ENCODE results near the gene NUBP1.

NUBP1 gene

DNA sequence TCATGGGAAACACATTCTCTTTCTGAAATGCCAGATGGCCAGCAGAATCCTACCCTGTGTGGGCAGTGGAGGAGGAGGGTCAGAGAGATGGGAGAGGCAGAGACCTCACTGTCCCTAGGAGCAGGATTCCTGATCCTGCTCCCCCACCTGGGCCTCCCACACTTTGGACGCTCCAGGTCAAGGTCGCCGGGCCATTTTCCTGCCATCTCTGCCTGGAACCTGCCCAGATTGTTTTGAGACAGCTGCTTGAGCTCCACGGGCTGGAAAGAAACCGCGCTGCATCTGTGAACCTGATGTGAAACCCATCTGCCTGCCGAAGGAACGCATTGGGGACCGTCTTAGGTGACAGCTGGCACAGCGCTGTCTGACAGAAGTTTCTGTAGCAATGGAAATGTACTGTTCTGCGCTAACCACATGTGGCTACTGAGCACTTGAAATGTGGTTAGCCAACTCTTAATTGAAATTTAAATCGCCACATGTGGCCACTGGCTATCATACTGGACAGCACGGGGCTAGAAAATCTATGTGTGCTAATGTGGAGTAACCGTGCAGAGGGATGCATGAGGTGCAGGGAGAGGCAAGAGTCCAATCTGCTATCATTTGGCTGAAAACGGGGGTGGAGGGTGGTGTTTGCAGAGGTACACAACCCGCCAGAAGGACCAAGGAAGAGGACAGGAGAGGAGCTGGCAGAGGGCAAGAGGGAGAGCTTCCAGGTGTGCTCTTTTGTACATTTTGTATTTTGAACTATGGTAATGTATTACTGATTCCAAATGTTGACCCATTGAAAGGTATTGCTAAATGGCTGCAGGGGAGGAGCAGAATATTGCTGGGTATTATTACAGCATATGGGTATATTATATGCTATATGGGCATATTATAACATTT lies 15.4 kb upstream of the NUBP1 start:
- CTCF ChIA-PET, result no interaction called here
- TF ChIP-seq, protein P1, sequence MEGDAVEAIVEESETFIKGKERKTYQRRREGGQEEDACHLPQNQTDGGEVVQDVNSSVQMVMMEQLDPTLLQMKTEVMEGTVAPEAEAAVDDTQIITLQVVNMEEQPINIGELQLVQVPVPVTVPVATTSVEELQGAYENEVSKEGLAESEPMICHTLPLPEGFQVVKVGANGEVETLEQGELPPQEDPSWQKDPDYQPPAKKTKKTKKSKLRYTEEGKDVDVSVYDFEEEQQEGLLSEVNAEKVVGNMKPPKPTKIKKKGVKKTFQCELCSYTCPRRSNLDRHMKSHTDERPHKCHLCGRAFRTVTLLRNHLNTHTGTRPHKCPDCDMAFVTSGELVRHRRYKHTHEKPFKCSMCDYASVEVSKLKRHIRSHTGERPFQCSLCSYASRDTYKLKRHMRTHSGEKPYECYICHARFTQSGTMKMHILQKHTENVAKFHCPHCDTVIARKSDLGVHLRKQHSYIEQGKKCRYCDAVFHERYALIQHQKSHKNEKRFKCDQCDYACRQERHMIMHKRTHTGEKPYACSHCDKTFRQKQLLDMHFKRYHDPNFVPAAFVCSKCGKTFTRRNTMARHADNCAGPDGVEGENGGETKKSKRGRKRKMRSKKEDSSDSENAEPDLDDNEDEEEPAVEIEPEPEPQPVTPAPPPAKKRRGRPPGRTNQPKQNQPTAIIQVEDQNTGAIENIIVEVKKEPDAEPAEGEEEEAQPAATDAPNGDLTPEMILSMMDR (IDR thresholded peaks at IDR 0.05; ENCODE audit: control extremely low read depth, extremely low read depth, low read depth, missing control alignments), result no peak
- no peak for DNase-seq (ENCODE audit: extremely low spot score)
- POLR2A ChIA-PET, result no interaction called here

DNA sequence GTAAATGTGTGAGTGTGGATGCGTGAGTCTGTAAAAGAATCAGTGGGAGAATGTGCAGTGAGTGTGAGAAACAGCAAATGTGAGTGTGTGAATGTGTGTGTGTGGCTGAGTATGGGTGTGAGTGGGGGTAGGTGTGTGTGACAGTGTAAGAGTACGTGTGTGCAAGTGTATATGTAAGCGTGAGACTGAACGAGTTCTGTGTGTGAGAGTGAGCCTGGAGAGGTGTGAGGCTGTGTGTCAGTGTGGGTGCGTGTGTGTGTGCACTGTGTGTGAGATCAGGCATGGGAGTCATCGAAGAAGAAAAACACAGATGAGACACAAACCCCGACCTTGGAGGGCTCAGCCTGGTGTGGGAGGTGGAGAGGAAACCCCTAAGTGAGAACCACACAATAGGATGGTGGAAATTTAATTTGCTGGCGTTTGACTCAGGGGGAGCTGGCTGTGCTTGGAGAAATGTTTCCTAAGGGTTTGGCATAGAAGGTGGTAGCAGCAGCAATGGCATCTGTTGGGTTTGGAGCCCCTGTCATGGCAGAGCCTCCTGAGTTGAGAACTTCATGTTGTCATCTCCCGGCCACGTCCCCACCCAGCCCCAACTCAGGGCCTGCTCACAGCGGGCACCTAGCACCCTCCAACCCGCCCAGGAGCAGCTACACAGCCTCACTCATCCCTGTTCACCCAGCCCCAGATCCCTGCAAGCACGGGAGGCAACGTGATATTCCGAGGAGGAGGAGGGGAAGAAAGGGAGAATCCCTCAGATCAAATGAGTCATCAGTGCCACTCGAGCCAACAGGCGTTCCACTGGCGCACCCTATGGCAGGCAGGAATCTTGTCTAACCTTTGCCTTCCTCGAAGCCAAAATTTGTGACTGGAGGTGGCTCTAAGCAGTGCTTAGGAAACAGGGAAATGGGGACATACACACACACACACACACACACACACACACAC lies 14.3 kb upstream of the NUBP1 start:
- TF ChIP-seq, protein P1 (IDR thresholded peaks at IDR 0.05; ENCODE audit: control extremely low read depth, extremely low read depth, low read depth, missing control alignments), result no peak
- DNase-seq (ENCODE audit: extremely low spot score), result no peak
- ChIA-PET CTCF (no interaction called here), POLR2A (no interaction called here)

DNA sequence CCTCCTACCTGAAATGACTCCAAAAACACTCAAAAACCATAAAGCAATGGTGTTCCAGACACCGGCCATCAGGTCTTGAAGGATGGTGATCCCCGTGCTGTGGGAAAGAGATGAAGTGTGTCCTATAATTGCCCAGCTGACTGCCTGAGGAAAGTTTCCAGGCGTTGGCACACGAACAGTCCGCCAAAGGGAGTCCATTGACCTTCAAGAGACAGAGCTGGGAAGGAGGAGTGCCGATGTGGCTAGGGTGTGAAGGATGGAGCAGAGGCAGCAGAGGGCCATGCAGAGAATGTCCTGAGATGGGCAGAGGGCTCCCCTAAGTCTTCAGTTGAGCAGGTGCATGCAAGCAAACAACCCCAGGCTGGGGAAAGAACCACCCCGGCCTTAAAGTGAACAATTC lies 11.9 kb upstream of the NUBP1 start:
- ChIA-PET POLR2A (no interaction called here), CTCF (interaction anchor here (1.7 to 2.2 kb wide), 2 partner anchors 217 to 475 kb away, joined by 6 to 15 read pairs; no protein-coding TSS in a partner anchor)
- no peak for DNase-seq (ENCODE audit: extremely low spot score)
- TF ChIP-seq, protein P1 (IDR thresholded peaks at IDR 0.05; ENCODE audit: control extremely low read depth, extremely low read depth, low read depth, missing control alignments), result no peak

DNA sequence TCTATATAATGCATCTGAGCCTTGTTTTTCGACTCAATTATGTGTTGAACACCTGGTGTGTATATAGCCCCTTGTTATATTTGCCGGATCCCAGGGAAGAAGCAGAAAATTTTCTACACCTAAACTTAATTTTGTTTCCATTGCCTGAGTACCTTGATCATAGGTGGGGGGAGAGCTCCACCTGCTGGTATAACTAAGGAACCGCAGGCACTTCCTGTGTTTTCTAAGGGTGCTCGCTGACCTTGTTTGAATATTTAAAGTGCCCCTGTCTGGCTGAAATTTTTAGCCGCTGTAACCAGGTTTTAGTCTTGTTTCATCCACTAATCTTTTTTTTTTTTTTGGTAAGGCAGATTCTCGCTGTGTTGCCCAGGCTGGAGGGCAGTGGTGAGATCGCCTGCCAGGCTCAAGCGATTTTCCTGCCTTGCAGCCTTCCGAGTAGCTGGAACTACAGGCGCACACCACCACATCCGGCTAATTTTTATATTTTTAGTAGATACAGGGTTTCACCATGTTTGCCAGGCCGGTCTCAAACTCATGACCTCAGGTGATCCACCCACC lies 6.5 kb upstream of the NUBP1 start:
- TF ChIP-seq, protein P1 (IDR thresholded peaks at IDR 0.05; ENCODE audit: control extremely low read depth, extremely low read depth, low read depth, missing control alignments), result peak; percentile 84
- POLR2A ChIA-PET, result interaction anchor here (0.7 kb wide), 2 partner anchors 131 to 193 kb away, joined by 4 read pairs; no protein-coding TSS in a partner anchor
- CTCF ChIA-PET, result interaction anchor here (0.8 to 4.8 kb wide), 22 partner anchors 13 to 482 kb away, joined by 3 to 101 read pairs (median 5); no protein-coding TSS in a partner anchor
- peak; percentile 81 for DNase-seq (ENCODE audit: extremely low spot score)

DNA sequence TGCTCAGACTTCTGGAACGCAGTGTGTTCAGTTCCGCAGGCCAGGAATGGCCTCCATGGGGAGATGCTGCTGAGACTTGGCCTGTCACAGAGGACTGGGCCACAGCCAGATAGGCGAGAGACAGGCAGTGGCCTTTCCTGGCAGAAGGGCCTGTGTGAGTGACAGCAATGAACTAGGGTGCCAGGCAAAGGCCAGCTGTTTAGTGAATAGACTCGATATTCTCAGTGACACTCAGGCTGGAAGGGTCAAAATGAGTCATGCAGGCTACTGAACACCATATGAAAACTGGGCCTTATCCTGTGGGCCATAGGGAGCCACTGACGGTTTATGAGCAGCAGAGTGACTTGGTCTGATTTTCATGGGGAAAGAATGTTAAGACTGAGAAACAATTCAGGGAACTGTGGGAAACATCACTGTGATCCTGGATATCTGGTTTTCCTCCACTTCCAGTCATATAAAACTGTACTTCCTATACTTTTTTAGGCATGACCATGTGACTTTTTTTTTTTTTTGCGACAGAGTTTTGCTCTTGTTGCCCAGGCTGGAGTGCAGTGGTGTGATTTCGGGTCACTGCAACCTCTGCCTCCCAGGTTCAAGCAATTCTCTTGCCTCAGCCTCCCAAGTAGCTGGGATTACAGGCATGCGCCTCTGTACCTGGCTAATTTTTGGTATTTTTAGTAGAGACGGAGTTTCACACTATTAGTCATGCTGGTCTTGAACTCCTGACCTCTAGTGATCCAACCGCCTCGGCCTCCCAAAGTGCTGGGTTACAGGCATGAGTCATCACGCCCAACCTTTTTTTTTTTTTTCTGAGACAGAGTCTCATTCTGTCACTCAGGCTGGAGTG lies 5.2 kb upstream of the NUBP1 start:
- DNase-seq (ENCODE audit: extremely low spot score), result peak; percentile 66
- TF ChIP-seq, protein P1 (IDR thresholded peaks at IDR 0.05; ENCODE audit: control extremely low read depth, extremely low read depth, low read depth, missing control alignments), result no peak
- POLR2A ChIA-PET, result interaction anchor here (0.7 to 1.5 kb wide), 5 partner anchors 27 to 1163 kb away, joined by 3 to 9 read pairs (median 4); no protein-coding TSS in a partner anchor
- CTCF ChIA-PET, result interaction anchor here (0.6 to 4.8 kb wide), 16 partner anchors 69 to 481 kb away, joined by 3 to 101 read pairs (median 5); no protein-coding TSS in a partner anchor
